ENCODE measurements around the gene TSPAN1.

Gene TSPAN1, protein sequence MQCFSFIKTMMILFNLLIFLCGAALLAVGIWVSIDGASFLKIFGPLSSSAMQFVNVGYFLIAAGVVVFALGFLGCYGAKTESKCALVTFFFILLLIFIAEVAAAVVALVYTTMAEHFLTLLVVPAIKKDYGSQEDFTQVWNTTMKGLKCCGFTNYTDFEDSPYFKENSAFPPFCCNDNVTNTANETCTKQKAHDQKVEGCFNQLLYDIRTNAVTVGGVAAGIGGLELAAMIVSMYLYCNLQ

DNA sequence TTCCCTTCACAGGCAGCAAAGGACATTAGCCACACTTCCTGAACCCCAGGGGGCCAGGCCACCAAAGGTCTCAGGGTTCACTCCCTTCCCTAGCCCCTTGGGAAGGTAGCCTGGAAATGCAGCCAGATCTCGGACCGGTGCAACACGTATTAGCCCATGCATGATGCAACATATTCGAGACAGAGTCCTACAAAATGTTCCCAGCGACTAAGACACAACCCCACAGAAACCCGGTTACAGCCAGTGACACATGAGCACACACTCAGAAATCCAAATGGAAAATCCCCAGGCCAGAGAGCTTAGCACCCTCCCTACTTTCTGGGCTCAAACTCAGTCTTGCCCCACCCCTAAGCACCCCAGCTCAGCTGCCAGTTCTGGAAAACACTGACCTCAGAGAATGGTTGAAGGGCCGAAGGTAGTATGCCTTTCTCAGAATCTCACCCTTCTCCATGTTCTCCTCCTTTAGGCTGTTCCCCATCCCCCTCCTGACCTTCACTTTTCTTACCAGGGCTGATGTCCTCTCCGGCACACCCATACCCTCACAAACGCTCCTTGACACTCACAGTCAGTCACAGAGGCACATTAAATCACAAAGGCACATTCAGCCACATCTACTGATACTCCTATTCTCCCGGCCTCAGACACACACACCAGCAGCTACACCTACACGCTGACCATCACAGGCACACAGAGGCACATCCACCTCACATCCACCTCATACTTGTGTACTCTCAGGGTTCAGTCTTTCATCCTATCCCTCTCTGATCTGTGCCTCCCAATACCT lies at the start of gene TSPAN1:
TSPAN1 (plus strand) TSS at position 640 of the 784 bp plus-strand sequence. CDS start 6,021 bp downstream, outside the sequence.
- DNase-seq: no peak

DNA sequence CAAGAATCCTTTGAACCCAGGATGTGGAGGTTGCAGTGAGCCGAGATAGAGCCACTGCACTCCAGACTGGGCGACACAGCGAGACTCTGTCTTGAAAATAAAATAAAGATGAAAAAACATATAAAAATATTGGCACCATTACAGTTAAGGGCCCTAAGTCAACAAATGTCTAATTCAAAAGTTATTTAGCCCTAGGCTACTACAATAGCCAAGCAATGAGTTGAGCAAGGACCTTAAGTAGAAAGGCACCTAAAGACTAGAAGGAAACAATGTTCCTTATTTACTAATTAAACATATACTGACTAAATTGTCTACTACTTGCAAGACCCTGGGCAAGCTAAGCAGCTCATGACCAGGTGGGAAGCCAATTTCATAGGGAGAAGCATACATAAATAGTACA lies 46.5 kb upstream of the TSPAN1 start:
- DNase-seq: no peak

DNA sequence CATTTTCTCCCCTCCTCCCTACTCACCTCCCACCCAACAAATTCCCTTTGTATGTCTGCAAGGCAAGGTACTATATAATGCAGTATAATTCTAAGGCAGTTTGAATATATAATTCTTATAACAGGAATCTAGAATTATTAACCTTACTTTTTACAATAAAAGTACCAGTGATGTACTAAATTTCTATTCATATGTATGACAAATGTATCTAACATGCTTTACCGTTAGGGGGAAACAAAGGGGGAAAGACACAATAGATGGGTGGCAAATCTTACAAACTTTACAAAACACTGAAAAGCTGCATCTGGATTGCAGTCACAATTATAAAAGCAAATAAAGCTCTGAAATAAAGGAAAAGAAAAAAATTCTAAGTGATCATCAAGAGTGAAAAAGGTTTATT lies 44.8 kb upstream of the TSPAN1 start:
- no peak for DNase-seq

DNA sequence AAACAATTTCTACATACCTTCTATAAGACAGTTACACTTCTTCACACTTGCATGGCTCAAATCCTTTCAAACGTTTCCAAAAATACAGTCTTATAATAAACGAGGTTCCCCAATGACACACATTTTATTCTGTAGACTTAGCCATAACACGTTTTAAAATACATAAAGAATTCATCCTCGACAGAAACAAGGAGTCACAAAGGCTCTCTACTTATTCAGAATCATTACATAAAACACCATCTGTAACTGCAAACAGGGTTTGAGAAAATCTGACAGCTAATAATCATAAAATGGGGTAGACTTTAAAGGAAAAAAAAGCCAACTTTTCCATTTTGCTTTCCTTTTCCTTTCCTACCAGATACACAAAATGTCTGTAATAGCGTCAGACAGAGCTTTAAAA lies 44.3 kb upstream of the TSPAN1 start:
- DNase-seq: no peak

GRCh38 chr1:46131093-46131492 lies 43.8 kb upstream of the TSPAN1 start:
- DNase-seq: no peak

DNA sequence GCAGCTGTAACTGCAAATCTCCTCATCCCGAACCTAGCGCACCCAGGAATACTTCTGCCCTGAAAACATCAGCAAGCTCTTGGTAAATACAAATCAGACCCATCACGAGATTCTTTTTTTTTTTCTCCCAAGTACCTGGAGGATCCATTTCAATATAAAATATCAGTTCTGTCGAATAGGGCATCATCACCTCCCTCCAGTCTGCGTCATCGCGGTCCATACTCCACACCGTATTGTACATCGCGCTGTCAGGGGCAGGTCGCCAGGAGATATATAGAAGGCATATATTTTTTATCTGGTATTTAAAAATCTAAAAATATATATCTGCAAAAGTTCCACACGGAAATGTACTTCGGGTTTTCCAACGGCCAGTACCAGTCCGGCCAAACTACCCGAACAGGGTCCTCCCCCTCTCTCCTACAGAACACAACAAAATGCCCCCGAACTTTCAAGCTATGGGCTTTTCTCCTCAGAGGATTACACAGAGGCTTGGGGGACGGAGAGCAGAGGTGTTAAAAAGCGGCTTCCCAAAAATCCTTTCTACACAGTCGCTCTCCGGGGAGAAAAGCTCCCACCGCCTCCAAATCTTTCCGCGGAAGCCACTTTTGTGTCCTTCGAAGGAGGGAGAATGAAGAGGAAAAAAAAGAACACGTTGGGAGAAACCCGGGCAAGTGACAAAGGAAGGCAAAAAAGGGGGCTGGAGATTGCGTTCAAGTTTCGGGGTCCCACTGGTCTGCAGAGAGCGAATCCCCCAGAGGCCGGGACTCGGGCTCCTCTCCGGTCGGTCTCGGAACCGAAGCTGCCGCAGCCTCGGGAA lies 43.0 kb upstream of the TSPAN1 start:
- DNase-seq: peak; percentile 17 to 25

- peak; percentile 77 to 80 for DNase-seq
These were observed 42.2 kb upstream of the TSPAN1 start, which contains the start of gene PIK3R3 for GRCh38 chr1:46132529-46133180. PIK3R3 (minus strand) TSS chr1:46132629; CDS start chr1:46131952, 677 bp downstream.

DNA sequence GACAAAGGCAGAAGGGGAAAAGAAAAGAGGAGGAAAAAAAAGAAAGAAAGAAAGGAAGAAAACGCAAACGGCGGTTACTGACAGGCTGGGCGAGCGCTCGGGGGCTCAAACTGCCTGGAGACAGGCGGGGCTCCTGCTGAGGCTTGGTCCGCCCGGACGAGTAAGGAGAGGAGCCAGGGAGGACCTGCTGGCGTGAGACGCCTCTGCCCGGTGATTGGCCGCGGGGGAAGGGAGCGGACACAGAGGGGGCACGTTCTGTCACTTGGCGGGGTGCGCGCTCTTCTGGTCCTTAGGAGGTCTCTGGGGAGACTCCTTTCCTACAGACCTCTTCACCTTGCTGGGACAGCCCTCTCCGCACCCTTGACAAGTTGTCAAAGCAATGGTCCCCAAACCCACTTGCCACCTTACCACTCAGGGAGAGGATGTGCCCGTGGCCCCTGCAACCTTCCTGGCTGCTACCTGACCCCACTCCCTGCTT lies 41.7 kb upstream of the TSPAN1 start:
- DNase-seq: no peak

GRCh38 chr1:46133781-46134350 lies 41.0 kb upstream of the TSPAN1 start:
- no peak for DNase-seq

DNA sequence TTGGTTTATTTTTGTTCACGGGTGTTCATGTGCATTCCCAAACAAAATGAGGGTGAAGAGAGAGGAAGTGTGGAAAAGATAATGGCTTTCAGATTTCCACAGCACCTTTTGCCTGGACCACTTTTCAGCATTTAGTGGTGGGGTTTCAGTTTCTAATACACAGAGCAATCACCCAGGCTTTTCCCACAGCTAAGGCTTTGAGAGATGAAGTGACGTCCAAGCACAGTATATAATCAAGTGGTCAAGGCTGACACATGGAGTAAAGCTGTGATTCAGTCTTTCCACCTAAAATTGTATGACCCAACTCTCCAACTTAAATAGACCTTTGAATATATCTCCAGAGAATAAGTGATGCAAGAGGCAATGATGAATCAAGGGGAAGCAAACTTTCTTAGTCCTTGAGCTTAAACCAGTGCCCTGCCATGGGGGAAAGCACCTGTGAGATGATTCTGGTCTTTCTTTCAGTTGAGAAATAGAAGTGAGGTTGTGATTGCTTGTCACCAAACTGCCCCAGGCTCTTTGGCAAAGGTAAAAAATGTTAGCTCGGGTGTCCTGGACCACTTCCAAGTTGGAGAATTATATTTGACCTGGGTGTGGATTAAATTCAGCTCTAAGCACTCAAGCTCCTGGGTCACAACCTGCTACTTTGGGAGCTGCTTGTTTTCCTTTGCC lies 40.1 kb upstream of the TSPAN1 start:
- DNase-seq: no peak

DNA sequence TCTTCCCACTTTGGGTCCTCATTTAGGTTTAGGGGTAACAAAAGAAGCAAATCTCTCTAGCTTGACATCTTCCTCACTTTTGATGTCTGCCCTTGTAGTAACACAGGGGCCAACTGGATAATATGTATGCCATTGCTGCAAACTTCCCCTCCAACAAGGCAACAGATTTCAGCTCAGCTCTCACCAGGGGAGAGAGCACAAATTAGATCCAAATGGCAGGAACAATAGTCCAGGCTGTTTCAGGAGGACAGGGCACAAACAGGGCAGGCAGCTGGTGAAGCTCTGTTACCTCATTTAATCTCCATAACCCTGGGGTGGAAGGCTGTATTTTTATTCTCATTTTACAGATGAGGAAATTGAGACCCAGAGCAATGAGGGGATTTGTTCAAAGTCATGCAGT lies 38.2 kb upstream of the TSPAN1 start:
- no peak for DNase-seq

DNA sequence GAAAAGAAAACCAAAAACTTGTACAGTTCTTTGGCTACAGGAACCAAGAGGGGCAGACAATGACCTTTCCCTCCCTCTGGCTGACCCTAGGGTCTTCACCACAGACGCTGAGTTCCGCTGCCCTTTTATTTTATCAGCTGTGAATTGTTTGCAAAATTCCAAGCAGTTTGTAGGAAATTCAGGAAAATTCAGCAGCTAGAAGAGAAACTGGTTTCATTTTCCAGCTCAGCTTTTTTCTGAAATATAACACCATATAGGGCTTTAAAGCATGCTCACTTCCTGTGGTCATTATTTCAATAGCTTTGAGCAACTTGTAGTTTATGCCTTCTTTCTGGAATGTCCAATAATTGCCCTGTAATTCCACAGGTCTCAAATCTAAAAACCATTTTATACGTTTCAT lies 37.0 kb upstream of the TSPAN1 start:
- DNase-seq: no peak

GRCh38 chr1:46148318-46148717 lies 26.6 kb upstream of the TSPAN1 start:
- no peak for DNase-seq

GRCh38 chr1:46150085-46150484 lies 24.8 kb upstream of the TSPAN1 start:
- no peak for DNase-seq

- no peak for DNase-seq
These were observed 22.9 kb upstream of the TSPAN1 start for GRCh38 chr1:46152016-46152415.

GRCh38 chr1:46153228-46153627 lies 21.7 kb upstream of the TSPAN1 start:
- no peak for DNase-seq

DNA sequence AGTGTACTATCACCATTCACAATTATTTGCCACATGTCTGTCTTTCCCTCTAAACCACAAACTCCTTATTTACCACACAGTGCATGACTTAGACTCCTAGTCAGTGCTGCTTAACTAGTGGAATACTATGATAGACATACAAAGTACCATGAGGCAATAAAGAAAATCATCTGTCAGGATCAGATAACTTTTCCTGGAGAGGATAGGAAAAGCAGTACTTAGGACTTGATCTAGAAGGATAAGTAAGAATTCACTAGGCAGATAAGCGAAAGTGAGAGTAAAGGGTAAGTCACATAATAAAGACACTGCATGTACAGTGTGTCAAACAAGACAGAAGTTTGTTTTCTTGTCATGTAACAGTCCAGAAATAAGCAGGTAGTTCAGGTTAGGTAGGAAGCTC lies 21.2 kb upstream of the TSPAN1 start:
- DNase-seq: no peak

DNA sequence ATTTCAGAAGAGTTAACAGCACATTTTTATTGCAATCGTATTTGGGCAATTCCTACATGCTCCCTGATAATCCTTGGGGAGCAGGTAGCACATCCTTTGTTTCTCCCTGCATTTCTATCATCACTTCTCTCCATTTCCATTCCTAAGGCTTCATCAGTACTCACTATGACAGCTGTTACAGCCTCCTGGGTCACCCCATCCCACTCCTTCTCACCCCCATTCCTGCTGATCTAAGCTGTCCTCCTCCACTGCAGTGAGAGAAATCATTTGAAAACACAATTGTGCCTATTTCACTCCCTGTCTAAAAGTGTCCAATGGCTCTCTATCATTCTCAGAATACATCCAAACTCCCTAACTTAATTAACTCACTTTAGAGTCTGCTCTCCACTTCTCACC lies 17.0 kb upstream of the TSPAN1 start:
- no peak for DNase-seq

GRCh38 chr1:46158312-46159281 lies 16.3 kb upstream of the TSPAN1 start:
- DNase-seq: no peak

- no peak for DNase-seq
These were observed 15.4 kb upstream of the TSPAN1 start for GRCh38 chr1:46159516-46159915.

- no peak for DNase-seq
These were observed 14.7 kb upstream of the TSPAN1 start for GRCh38 chr1:46160212-46160611.
